HTR-8/SVneo (cell line): ENCODE results near the gene LAMTOR1.
"Not testable (repeated sequence)": the region's sequence is repeated elsewhere in the genome, so short reads cannot be mapped to it uniquely, and the experiment has no call there.

Source experiments
- DNase-seq: peaks from one replicate; pipeline ENCODE4 v3.0.0; 2011; ENCODE audit warnings: low spot score, mixed read lengths; ENCODE audit not compliant: insufficient read length
- FAIRE-seq: peaks from 2 replicates; lab custom pipeline; 2011; peaks lifted over from hg19 to GRCh38; lab: Jason Lieb, UNC

The LAMTOR1 gene

DNA sequence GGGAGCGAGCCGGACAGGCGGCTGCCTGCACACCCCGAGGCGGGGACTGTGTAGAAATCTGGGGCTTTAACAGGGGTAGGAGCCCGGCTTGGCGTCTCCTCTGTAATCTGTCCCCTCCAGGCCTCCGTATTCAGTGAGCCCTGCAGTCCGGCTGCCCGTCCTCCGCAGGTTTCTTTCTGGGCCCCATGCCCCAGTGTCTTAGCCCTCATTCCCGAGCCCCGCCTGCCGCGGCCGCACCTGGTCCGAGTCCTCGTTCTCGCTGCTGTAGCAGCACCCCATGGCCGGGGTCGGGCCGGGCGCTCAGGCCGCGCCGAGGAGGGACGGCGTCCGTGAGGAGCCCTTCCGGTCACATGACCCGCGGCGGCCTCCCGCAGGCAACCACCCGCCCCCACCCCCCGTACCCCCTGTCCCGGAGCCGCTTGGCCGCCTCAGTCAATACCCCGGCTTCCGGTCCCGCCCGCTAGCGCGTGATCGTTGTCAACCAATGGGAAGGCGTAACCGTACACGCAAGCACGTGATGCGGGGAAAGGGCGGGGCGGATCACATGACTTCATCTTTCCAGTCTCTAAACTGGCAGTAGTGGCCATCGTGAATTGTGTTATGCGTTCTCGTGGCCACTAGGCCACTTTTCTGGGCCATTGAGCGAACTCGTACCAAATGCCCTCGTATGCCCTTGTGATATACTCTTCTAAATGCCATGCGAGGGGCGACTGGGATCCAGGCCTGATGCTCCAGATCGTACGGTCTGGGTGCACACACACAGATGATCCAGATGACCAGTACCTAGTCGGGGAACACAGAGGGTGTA is at the start of gene LAMTOR1:
LAMTOR1 (minus strand) TSS at position 352 of the 808 bp plus-strand sequence; CDS start at position 279, 73 bp downstream.
- DNase-seq, result peak; percentile 97
- peak; percentile 99 for FAIRE-seq

DNA sequence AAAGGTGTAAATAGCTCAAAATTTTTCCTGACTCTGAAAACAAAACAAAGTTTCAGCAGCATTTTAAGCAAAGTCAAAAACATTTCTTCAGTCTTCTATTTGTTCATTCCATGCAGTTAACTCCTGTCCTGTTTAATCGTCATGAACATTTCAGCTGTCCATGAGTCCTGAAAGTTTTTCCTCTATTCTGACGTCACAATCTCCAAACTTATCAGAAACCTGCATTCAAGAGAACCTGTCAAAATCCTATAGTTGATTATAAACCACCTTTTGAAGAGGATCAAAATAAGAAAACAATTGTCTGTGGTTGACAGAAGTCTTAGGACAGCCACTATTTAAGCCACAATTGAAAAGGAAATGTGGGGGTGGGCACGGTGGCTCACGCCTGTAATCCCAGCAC is 47.8 kb upstream of the LAMTOR1 start:
- FAIRE-seq, result no peak
- no peak for DNase-seq

DNA sequence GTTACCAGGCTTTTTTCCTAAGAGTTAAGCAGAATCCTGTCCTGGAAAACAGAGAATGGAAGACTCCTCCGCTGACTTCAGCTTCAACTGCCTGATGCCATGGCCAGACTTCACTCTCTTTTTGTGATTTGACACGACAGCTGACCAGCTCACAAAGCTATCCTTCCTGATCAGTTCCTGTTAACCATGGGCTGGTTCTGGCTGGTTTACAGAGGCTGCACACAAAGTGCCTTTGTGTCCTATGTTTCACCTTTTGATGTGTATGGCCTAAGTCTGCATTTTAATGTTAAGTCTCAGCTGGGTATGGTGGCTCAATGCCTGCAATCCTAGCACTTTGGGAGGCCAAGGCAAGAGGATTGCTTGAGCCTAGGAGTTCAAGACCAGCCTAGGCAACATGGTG is 43.5 kb upstream of the LAMTOR1 start:
- no peak for FAIRE-seq
- no peak for DNase-seq

DNA sequence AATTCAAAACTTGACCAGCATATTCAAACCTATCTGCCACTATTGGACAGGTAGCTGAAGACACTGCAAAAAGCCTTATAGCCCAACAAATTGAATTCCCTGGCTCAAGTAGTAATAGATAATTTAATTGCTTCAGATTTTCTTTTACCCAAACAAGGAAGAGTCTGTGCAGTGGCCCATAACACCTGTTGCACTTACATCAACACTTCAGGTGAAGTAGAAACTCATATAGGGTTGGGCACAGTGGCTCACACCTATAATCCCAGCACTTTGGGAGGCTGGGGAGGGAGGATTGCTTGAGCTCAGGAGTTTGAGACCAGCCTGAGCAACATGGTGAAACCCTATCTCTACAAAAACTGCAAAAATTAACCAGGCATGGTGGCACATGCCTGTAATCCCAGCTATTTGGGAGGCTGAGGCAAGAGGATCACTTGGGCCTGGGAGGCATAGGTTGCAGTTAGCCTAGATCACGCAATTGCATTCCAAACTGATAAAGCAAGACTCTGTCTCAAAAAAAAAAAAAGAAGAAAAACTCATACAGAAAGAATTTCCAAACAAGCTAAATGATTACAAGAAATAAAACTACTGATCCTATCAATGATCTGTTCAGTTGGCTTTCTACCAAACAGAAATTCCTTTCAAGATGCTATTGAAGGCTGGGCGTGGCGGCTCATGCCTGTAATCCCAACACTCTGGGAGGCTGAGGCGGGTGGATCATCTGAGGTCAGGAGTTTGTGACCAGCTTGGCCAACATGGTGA is 41.9 kb upstream of the LAMTOR1 start:
- DNase-seq (peak; percentile 51), FAIRE-seq (peak; percentile 77)

DNA sequence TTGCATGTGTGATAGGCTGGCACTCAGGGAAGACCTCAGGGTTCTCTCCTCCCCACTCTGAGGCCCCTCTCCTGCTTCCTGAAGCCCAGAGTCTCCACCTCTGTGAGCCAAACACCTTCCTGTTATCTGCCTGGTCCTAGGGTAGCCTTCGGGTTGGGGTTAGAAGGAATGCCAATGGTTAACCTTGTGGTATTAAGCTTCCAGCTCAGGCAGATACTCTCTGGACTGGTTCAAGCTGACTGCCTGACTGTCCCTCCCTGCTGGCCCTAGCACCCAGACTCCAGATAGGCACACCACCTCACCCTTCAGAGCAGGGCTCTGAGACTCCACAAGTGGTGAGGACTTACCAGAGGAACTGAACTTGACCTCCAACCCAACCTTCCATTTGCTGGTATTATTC is 39.4 kb upstream of the LAMTOR1 start:
- not testable (repeated sequence) for FAIRE-seq, DNase-seq

DNA sequence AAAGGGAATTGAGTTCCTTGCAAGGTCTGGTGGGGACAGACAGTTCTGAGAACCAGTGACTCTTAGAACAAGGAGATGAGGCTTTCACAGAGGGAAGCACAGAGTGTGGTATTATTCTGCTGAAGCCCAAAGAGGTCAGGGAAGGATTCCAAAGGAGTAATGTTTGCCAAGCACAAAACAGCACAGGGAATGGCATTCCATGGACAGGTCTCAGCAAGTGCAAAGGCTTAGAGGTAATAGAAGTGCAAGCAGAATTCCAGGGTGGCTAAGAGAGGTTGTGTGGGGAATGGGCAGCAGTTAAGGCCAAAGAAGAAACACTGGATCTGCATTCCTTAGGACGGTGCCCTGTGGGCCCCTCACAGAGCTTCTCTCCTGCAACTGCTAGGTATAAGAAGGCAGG is 39.0 kb upstream of the LAMTOR1 start:
- not testable (repeated sequence) for FAIRE-seq, DNase-seq

DNA sequence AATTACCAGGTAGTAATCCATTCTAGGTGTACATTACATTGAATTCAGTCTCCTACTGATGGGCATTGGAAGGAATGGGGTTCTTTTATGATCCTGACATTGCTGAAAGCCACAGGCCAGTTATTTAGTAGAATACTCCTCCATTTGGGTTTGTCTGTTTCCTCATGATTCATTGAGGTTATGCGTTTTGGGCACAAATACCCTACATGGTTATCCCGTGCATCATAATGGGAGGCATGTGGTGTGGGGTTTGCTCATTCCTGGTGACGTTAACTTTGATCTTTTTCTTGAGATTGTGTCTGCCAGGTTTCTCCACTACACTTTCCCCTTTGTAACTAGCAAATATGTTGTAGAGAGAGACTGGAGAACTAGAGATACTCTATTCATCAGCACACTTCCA is 38.0 kb upstream of the LAMTOR1 start:
- peak; percentile 71 for DNase-seq
- FAIRE-seq, result peak; percentile 86

DNA sequence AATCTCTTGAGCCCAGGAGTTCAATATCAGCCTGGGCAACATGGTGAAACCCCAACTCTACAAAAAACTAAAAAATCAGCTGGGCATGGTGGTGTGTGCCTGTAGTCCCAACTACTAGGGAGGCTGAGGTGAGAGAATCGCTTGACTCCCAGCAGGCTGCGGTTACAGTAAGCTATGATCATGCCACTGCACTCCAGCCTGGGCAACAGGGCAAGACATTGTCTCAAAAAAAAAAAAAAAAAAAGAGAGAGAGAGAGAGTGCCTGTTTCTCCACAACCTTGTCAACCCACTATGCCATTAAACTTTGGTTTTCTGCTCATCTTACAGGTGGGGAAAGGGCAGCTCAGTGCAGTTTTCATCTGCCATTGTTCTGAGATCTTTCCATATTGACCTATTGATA is 37.6 kb upstream of the LAMTOR1 start:
- DNase-seq, result no peak
- FAIRE-seq, result no peak

DNA sequence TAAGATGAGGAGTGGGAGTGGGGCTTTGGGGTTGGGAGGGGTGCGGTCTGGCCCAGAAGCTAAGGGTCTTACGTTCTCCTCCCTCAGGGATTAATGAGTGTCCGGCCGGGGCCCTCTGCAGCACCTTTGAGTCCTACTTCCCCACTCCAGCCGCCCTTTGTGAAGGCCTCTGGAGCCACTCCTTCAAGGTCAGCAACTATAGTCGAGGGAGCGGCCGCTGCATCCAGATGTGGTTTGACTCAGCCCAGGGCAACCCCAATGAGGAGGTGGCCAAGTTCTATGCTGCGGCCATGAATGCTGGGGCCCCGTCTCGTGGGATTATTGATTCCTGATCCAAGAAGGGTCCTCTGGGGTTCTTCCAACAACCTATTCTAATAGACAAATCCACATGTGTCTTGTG is 36.4 kb upstream of the LAMTOR1 start:
- no peak for DNase-seq

DNA sequence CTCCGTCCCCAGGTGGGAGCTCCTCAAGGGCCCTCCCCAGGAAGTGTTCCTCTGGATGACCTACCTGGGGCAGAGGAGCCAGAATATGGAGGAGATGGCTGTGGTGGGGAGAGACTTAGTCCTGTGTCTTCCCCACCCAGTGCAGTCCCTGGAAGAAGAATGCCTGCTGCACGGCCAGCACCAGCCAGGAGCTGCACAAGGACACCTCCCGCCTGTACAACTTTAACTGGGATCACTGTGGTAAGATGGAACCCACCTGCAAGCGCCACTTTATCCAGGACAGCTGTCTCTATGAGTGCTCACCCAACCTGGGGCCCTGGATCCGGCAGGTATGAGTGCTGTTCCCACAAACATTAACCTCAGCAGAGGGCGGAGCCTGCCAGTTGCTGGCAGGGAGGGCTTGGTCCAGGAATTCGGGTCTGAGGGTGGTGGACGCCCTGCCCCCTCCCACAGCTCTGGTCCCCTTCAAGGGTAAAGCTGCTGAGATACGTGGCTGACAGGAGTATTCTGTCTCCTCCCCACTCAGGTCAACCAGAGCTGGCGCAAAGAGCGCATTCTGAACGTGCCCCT is 35.8 kb upstream of the LAMTOR1 start:
- FAIRE-seq (no peak), DNase-seq (no peak)

More for the DNA sequence above, 36.4 kb upstream of the LAMTOR1 start:
- FAIRE-seq, result no peak

DNA sequence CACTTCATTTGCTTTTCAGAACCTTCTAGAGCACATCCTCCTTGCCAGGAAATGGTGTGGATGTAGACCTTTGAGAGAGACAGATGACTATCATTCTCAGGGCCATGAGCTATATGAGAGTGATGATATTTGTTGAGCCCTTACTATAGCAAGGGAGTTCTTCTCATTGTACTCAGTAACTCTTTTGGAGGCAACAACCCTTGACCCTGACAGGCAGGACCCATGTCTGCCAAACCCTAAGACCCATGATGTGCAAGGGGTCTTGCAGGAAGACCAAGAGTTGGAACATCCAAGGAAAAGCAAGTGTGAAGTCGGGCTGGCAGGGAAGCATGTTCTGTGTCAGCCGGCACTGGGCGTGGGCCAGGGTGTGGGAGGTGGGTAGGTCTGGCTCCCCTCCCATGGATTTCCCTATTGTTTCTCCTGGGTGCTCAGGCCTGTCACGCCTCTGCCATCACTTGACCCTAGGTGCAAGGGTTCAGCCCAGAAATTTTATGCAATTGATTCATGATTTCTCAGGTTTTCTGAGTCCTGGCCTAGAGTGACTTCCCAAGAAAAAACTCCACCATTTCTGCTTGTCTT is 33.7 kb upstream of the LAMTOR1 start:
- FAIRE-seq (peak; percentile 73), DNase-seq (no peak)

DNA sequence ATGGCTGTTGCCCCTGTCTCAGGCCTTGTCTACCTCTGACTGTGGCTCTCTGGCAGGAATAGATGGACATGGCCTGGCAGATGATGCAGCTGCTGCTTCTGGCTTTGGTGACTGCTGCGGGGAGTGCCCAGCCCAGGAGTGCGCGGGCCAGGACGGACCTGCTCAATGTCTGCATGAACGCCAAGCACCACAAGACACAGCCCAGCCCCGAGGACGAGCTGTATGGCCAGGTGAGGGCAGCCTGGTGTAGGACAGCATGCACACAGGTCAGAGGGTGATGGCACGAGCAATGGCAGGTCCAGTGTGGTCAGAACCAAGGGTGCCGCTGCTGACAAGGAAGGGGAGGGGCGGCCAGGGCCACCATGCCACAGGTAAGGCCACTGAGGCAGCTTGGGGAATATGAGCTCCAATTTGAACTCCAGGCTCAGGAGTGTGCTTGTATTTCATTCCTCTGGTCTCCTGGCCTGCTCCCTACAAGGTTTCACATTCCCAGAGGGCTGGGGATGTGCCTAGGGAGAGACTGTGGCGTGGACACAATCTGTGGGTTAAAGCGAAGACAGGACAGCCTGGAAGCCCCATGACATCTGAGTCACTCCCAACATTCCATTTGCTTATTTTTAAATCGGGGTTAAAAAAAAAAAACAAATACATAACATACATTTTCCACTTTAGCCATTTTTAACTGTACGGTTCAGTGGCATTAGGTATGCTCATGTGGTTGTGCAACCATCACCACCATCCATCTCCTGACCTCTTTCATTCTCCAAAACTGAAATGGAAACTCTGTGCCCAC is 33.0 kb upstream of the LAMTOR1 start:
- DNase-seq (no peak), FAIRE-seq (peak; percentile 63)

DNA sequence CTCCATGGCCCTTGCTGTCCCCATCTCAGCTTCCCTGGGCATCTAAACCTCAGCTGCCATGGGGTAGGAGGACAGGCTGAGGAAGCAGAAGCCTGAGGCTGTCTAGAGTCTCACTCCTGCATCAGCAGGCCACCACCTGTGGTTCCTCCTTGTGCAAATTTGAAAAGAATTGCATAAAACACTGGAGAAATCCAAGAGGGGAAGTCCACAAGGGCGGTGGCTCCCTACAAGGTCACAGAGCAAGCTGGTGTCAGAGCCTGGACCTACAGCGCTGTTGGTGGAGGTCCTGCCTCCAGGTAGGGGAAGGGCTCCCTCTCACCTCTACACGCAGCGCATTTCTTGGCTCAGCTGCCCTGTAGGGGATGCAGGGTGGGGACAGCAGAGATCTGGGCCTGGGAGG is 32.4 kb upstream of the LAMTOR1 start, which contains the start of gene FOLR3:
FOLR3 (plus strand) TSS at position 253 of the 400 bp plus-strand sequence. CDS start 228 bp downstream, outside the sequence.
- DNase-seq, FAIRE-seq: not testable (repeated sequence)

DNA sequence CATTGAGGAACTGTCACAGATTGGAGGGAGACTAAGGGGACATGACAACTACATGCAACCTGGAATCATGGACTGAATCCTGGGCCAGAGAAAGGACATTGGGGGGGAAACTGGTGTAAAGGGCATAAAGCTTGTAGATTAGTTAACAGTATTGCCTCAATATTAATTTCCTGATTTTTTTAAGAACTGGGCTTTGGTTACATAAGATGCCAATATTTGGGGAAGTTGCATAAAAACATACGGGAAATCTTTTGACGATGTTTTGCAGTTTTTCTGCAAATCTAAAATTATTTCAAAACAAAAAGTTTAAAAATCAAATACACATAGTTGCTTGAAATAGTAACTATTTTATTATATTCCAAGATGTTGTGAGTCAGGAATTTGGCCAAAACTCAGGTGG is 29.5 kb upstream of the LAMTOR1 start:
- no peak for DNase-seq
- FAIRE-seq, result no peak

DNA sequence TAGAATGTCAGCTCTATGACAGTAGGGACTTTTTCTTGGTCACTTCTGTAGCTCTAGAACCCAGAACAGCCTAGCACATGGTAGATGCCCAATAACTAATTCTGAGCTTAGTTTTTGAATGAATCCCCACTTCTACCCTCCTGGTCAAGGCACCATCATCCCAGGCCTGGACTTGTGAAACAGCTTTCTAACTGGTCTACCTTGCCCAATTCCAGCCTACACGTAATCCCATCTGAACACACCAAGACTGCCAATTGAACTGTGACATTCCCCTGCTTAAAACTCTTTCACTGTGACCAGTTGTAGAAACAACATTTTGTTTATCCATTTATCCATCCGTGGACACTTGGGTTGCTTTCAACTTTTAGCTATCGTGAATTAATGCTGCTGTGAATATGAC is 26.3 kb upstream of the LAMTOR1 start:
- no peak for DNase-seq
- peak; percentile 4 for FAIRE-seq

DNA sequence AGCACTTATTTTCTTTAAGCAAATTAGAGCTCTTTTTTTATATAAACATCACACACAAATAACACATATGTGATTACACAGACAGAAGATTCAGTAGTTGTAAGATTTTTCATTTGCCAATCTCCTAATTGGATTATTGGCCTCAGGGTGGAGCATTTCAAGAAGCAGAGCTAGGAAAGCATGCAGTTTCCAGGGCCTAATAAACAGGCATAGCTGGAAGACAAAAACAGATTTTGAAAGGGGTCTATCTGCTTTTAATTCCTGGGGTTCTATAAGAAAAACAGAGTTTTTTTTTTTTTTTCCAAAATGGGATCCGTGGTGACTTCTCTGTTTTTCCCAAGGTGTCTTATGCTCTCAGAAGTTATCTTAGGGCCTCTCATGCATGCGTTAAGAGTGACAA is 24.8 kb upstream of the LAMTOR1 start:
- FAIRE-seq (no peak), DNase-seq (no peak)

DNA sequence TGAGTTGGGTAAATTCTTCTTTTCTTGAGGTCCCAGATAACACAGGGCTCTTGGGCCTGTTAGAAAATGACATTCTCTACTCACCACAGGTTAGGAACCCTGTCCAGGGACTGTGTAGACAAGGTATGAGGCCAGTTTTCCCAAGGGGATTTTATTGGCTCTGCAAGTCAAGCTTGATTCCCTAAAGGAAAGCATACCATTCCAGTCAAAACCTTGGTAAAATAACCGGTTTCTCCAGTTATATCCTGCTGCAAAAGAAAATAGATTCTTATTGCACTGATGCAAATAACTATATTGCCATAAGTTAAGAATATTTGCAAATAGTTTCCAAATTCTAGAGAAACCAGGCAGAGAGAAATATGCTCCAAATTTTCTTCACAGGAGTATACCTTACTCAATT is 22.9 kb upstream of the LAMTOR1 start:
- DNase-seq (no peak), FAIRE-seq (no peak)

DNA sequence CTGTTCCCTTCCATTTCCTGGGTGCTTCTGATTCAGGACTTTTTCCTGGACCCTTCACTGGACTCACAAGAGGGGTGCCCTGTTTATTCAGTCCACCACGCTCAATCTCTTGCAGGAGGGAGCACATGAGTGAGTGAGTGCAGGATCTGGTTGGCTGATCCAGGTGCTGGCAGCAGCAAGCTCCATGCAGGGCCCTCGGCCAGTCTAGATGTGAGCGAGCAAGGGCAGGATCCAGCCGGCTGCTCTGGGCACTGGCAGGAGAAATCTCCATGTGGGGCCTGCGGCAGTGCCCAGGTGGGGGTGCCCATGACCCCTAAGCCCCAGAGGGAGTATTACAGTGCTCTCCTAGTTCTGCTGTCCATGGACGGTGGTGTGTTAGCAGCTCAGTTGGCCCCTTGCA is 20.9 kb upstream of the LAMTOR1 start:
- DNase-seq (no peak), FAIRE-seq (no peak)

DNA sequence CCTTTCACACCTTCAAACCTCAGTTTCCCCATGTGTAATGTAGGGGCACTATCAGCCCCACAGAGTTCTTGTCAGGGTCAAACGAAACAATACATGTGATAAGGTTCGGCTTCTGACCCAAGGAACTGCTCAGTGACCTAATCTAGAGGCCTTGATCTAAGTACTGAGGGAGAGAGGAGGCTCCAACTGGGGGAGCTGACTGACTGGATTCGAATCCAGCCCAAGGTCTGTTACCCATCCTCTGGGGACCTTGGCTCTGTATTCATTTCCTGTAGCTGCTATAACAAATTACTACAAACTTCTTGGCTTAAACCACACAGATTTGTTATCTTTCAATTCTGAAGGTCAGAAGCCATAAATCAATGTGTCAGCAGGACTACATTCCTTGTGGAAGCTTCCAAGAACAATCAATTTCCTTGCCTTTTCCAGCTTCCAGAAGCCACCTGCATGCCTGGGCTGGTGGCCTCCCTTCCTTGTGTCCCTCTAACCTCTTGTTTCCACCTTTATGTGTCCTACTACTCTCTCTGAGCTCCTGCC is 20.1 kb upstream of the LAMTOR1 start:
- FAIRE-seq (no peak), DNase-seq (no peak)

DNA sequence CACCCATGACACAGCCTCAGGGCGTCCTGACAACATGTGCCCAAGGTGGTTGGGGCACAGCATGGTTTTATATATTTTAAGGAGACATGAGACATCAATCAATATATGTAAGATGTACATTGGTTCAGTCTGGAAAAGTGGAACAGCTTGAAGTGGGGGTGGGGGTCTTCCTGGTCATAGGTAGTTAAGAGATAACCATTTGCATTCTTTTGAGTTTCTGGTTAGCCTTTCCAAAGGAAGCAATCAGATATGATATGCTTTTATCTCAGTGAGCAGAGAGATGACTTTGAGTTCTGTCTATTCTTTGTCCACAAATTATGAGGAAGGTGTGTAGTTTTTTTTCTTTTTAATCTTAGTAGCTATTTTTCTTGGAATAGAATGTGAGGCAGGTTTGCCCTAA is 19.5 kb upstream of the LAMTOR1 start:
- no peak for DNase-seq
- no peak for FAIRE-seq
